Anterior cingulate cortex (tissue), 58 donors: ENCODE measurements around the gene PAH.
A peak's percentile ranks its signal among the peaks of the same experiment; 100 is the strongest.

Experiments used
- DNase-seq, 58 donors: peaks; one replicate each; lab custom pipeline; 2025; lab: John Stamatoyannopoulos, UW

The PAH gene

GRCh38 chr12:102902093-102902492, 15.0 kb downstream of the PAH start:
- DNase-seq, result no peak

GRCh38 chr12:102900389-102900788, 16.7 kb downstream of the PAH start:
- DNase-seq, result no peak

GRCh38 chr12:102896067-102896466, 21.0 kb downstream of the PAH start:
- DNase-seq, result no peak

- no peak for DNase-seq
Observed at GRCh38 chr12:102891756-102892155, 25.3 kb downstream of the PAH start.

GRCh38 chr12:102888511-102888910, 28.5 kb downstream of the PAH start:
- no peak for DNase-seq

GRCh38 chr12:102885043-102885932, 31.8 kb downstream of the PAH start:
- DNase-seq, result no peak

- peak in 50 of 58 donors; percentile 2 to 74 (median 24) for DNase-seq
Observed at GRCh38 chr12:102883204-102883799, 33.7 kb downstream of the PAH start.

GRCh38 chr12:102880783-102881182, 36.3 kb downstream of the PAH start:
- no peak for DNase-seq

- peak in 47 of 58 donors; percentile 4 to 76 (median 36) for DNase-seq
Observed at GRCh38 chr12:102879144-102879763, 37.8 kb downstream of the PAH start.

- no peak for DNase-seq
Observed at GRCh38 chr12:102876883-102877282, 40.2 kb downstream of the PAH start.

- DNase-seq, result peak in 16 of 58 donors; percentile 2 to 44 (median 12)
Observed at GRCh38 chr12:102874819-102875218, 42.2 kb downstream of the PAH start.

- no peak for DNase-seq
Observed at GRCh38 chr12:102873077-102873476, 44.0 kb downstream of the PAH start.

GRCh38 chr12:102871014-102871413, 46.0 kb downstream of the PAH start:
- no peak for DNase-seq

- DNase-seq, result no peak
Observed at GRCh38 chr12:102869571-102869970, 47.5 kb downstream of the PAH start.

GRCh38 chr12:102865821-102866615, 51.0 kb downstream of the PAH start:
- no peak for DNase-seq

GRCh38 chr12:102862486-102862885, 54.6 kb downstream of the PAH start:
- DNase-seq, result no peak

- DNase-seq, result no peak
Observed at GRCh38 chr12:102851246-102851645, 65.8 kb downstream of the PAH start.

GRCh38 chr12:102849722-102850447, 67.2 kb downstream of the PAH start:
- DNase-seq, result no peak

GRCh38 chr12:102848832-102849231, 68.2 kb downstream of the PAH start:
- no peak for DNase-seq

GRCh38 chr12:102847131-102847530, 69.9 kb downstream of the PAH start:
- no peak for DNase-seq
